ENCODE measurements around the gene CCRL2. TPM values are rescaled to one million over a fixed set of nuclear protein-coding genes. Genes with fewer than 3 reads are reported as not detected.
A peak's percentile ranks its signal among the peaks of the same experiment; 100 is the strongest.

CCRL2 gene
- total and polyA plus RNA-seq, 8 donors, result 0.76 to 5.2 (median 2.0) TPM; not detected in 3

GRCh38 chr3:46448721-46449120, 41.7 kb downstream of the CCRL2 start:
- intact Hi-C loops (cut with DNase I; ENCODE audit: low total_unique reads), result no loop called here
- Histone ChIP-seq H3K27ac (no peak overlapping the region), H3K36me3 (peaks cover 0 to 27% (median 15%) of the 10 kb centered on the region in 4 donors), H3K9me3 (no peaks in the 10 kb centered on the region), H3K4me1 (no peaks in the 10 kb centered on the region), H3K4me3 (no peak overlapping the region), H3K27me3 (no peaks in the 10 kb centered on the region)
- TF ChIP-seq POLR2AphosphoS5 (IDR thresholded peaks at IDR 0.05) (no peak), EP300 (IDR thresholded peaks at IDR 0.05) (no peak), CTCF (IDR thresholded peaks at IDR 0.05) (no peak), POLR2A (IDR thresholded peaks at IDR 0.05) (no peak)
- no peak for DNase-seq
- 86 to 96% (median 92%) methylated on average over 6 to 17 of the region's 17 CpGs for WGBS, 5 donors

GRCh38 chr3:46449755-46450552, 42.9 kb downstream of the CCRL2 start:
- 62 to 79% (median 73%) methylated on average over 14 of the region's 14 CpGs for WGBS, 5 donors
- intact Hi-C loops (cut with DNase I; ENCODE audit: low total_unique reads), result no loop called here

GRCh38 chr3:46453526-46454208, 46.6 kb downstream of the CCRL2 start:
- Histone ChIP-seq H3K27ac (no peak overlapping the region), H3K36me3 (peaks cover 0 to 17% (median 3%) of the 10 kb centered on the region in 4 donors), H3K27me3 (no peaks in the 10 kb centered on the region), H3K4me3 (no peak overlapping the region), H3K9me3 (no peaks in the 10 kb centered on the region), H3K4me1 (no peaks in the 10 kb centered on the region)
- intact Hi-C loops (cut with DNase I; ENCODE audit: low total_unique reads), result no loop called here
- no peak for DNase-seq
- TF ChIP-seq CTCF (IDR thresholded peaks at IDR 0.05), result no peak
- no peak for TF ChIP-seq POLR2A (IDR thresholded peaks at IDR 0.05)
- no peak for TF ChIP-seq EP300 (IDR thresholded peaks at IDR 0.05)
- WGBS, 5 donors, result 67 to 76% (median 69%) methylated on average over 7 of the region's 7 CpGs

More at GRCh38 chr3:46449755-46450552, 42.9 kb downstream of the CCRL2 start:
- Histone ChIP-seq H3K27me3 (no peaks in the 10 kb centered on the region), H3K9me3 (no peaks in the 10 kb centered on the region), H3K4me3 (no peak overlapping the region), H3K27ac (no peak overlapping the region), H3K4me1 (no peaks in the 10 kb centered on the region), H3K36me3 (peaks cover 0 to 25% (median 12%) of the 10 kb centered on the region in 4 donors)
- DNase-seq, result no peak
- TF ChIP-seq CTCF (IDR thresholded peaks at IDR 0.05) (peak in 4 of 7 experiments; percentile 5 to 47 (median 26)), POLR2A (IDR thresholded peaks at IDR 0.05) (no peak), POLR2AphosphoS5 (IDR thresholded peaks at IDR 0.05) (no peak), EP300 (IDR thresholded peaks at IDR 0.05) (no peak)

DNA sequence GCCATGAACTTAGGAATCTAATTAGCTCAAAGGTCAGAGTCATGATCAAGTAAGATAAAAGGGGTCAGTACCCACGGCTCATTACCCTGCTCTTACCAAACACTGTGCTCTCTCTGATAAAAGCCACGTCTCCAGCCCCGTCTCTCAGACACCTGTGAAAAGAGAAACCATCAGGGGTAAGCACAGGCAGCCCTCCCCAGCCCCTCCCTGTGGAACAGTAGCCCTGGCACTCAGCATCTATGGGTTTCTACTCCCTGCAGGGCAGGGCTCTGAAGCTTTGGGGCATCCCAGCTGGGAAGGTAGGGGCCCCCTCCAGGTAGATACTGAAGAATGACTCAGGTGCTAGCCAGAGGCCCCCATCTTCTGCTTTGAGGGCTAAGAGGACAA, 47.1 kb downstream of the CCRL2 start:
- H3K27me3 ChIP-seq, result no peaks in the 10 kb centered on the region
- intact Hi-C loops (cut with DNase I; ENCODE audit: low total_unique reads), result no loop called here
- H3K4me3 ChIP-seq, result no peak overlapping the region
- H3K36me3 ChIP-seq, result peaks cover 0 to 16% (median under 1%) of the 10 kb centered on the region in 4 donors
- TF ChIP-seq POLR2A (IDR thresholded peaks at IDR 0.05), result no peak
- no peak for TF ChIP-seq POLR2AphosphoS5 (IDR thresholded peaks at IDR 0.05)
- TF ChIP-seq CTCF (IDR thresholded peaks at IDR 0.05), result no peak
- TF ChIP-seq EP300 (IDR thresholded peaks at IDR 0.05), result no peak
- no peaks in the 10 kb centered on the region for H3K9me3 ChIP-seq
- no peak overlapping the region for H3K27ac ChIP-seq
- no peak for DNase-seq
- H3K4me1 ChIP-seq, result no peaks in the 10 kb centered on the region
- WGBS, 5 donors, result 32 to 56% (median 37%) methylated on average over 3 of the region's 3 CpGs
